ENCODE data around the gene RAD51B. TPM values are rescaled to one million over a fixed set of nuclear protein-coding genes. Genes with fewer than 3 reads are reported as not detected.

RAD51B gene
- total and polyA plus RNA-seq, 9 of the 15 experiments (the other 6 are each of a cell fraction or from before 2014, with no cell fraction given), result 8.5 to 17.3 (median 11.3) TPM

DNA sequence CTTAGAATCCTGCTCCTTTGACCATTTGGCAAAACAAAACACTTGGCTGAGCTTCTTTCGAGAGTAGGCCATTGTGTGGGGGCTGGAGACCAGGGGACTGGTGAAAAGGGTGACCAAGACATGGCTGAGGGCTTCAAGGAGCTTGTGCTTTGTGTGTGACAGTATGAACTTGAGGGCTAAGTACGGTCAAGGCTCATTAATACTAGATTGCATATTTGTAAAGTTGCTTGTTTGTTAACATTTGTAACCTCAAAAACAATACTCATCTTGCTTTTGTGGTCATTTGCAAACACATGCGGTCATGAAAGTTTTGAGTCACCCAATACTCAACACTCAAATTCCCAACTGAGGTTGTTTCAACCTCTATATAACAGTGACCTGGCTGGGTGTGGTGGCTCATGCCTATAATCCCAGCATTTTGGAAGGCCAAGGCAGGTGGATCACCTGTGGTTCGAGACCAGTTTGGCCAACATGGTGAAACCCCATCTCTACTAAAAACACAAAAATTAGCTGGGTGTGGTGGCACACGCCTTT lies 45.7 kb upstream of the RAD51B start:
- ATAC-seq (no peak), FAIRE-seq (no peak), DNase-seq (ENCODE audit: extremely low read depth in 1 of 4, low spot score in 3 of 4) (no peak)
- Histone ChIP-seq H3K4me2 (ENCODE audit: insufficient read depth, low read length) (no peak overlapping the region), H3K27ac (ENCODE audit: extremely low read depth, low read depth, low read length) (no peak overlapping the region), H3K27me3 (ENCODE audit: control insufficient read depth in 2 of 2, insufficient read depth in 2 of 2, low read length in 2 of 2) (no peaks in the 10 kb centered on the region), H3K36me3 (ENCODE audit: control insufficient read depth, insufficient read depth, low read length) (peaks cover 69% of the 10 kb centered on the region), H3K9ac (ENCODE audit: insufficient read depth in 1 of 2, low read depth in 2 of 2, low read length in 2 of 2) (no peak overlapping the region), H3K4me1 (replicated peaks in 1 of 2; ENCODE audit: control insufficient read depth in 2 of 2, insufficient read depth in 2 of 2, low read length in 2 of 2) (no peaks in the 10 kb centered on the region), H4K20me1 (replicated peaks; ENCODE audit: control insufficient read depth, insufficient read depth, low read length) (no peaks in the 10 kb centered on the region), H3K9me3 (replicated peaks; ENCODE audit: control insufficient read depth, insufficient read depth, low read depth, low read length) (no peaks in the 10 kb centered on the region), H3K9me1 (ENCODE audit: control insufficient read depth, insufficient read depth, low read length) (no peaks in the 10 kb centered on the region), H2AFZ (ENCODE audit: low read depth, low read length) (no peak overlapping the region), H3K4me3 (no peak overlapping the region), H3K79me2 (ENCODE audit: control insufficient read depth, insufficient read depth, low read length) (no peaks in the 10 kb centered on the region)
- BruUV-seq (replicated peaks), result no TSS peak
- WGBS (ENCODE audit: insufficient coverage, low coverage, missing lambda C conversion rate), result 82% methylated on average over 4 of the region's 5 CpGs
- intact Hi-C loops (cut with micrococcal nuclease), result no loop called here
- ChIA-PET CTCF (ENCODE audit: low intra/inter-chr PET ratio) (no interaction called here), POLR2A (interaction anchor here (0.6 kb wide), 2 partner anchors 155 to 315 kb away, joined by 3 read pairs; no protein-coding TSS in a partner anchor)
- in situ Hi-C loops (cut with MboI), result no loop called here
- TF ChIP-seq CCNT2 (IDR thresholded peaks at IDR 0.05; ENCODE audit: borderline replicate concordance, extremely low read depth, insufficient read length, low read depth, low read length) (no peak), POLR2AphosphoS2 (IDR thresholded peaks at IDR 0.05; ENCODE audit: low read length) (no peak), ARID1B (IDR thresholded peaks at IDR 0.05) (no peak), ILK (tag; IDR thresholded peaks at IDR 0.05; ENCODE audit: borderline replicate concordance, low read depth) (no peak), MEF2D (tag; conservative IDR thresholded peaks at IDR 0.05; ENCODE audit: low read depth) (no peak), TOE1 (IDR thresholded peaks at IDR 0.05; ENCODE audit: borderline replicate concordance) (no peak), TOE1 (CRISPR knock-in tag; IDR thresholded peaks at IDR 0.05; ENCODE audit: borderline replicate concordance, low read depth) (no peak), NCOA6 (IDR thresholded peaks at IDR 0.05) (no peak), ZNF354B (CRISPR knock-in tag; IDR thresholded peaks at IDR 0.05) (no peak), MAZ (CRISPR knock-in tag; conservative IDR thresholded peaks at IDR 0.05 in 1 of 2, IDR thresholded peaks at IDR 0.05 in 1 of 2) (no peak), STAT5A (IDR thresholded peaks at IDR 0.05; ENCODE audit: borderline replicate concordance, low read length) (no peak)
- TF ChIP-seq, protein P1, sequence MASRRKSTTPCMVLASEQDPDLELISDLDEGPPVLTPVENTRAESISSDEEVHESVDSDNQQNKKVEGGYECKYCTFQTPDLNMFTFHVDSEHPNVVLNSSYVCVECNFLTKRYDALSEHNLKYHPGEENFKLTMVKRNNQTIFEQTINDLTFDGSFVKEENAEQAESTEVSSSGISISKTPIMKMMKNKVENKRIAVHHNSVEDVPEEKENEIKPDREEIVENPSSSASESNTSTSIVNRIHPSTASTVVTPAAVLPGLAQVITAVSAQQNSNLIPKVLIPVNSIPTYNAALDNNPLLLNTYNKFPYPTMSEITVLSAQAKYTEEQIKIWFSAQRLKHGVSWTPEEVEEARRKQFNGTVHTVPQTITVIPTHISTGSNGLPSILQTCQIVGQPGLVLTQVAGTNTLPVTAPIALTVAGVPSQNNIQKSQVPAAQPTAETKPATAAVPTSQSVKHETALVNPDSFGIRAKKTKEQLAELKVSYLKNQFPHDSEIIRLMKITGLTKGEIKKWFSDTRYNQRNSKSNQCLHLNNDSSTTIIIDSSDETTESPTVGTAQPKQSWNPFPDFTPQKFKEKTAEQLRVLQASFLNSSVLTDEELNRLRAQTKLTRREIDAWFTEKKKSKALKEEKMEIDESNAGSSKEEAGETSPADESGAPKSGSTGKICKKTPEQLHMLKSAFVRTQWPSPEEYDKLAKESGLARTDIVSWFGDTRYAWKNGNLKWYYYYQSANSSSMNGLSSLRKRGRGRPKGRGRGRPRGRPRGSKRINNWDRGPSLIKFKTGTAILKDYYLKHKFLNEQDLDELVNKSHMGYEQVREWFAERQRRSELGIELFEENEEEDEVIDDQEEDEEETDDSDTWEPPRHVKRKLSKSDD (conservative IDR thresholded peaks at IDR 0.05; ENCODE audit: low read length), result no peak
- TF ChIP-seq, protein P2, sequence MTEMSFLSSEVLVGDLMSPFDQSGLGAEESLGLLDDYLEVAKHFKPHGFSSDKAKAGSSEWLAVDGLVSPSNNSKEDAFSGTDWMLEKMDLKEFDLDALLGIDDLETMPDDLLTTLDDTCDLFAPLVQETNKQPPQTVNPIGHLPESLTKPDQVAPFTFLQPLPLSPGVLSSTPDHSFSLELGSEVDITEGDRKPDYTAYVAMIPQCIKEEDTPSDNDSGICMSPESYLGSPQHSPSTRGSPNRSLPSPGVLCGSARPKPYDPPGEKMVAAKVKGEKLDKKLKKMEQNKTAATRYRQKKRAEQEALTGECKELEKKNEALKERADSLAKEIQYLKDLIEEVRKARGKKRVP (CRISPR knock-in tag; IDR thresholded peaks at IDR 0.05), result no peak
- TF ChIP-seq, protein P3, sequence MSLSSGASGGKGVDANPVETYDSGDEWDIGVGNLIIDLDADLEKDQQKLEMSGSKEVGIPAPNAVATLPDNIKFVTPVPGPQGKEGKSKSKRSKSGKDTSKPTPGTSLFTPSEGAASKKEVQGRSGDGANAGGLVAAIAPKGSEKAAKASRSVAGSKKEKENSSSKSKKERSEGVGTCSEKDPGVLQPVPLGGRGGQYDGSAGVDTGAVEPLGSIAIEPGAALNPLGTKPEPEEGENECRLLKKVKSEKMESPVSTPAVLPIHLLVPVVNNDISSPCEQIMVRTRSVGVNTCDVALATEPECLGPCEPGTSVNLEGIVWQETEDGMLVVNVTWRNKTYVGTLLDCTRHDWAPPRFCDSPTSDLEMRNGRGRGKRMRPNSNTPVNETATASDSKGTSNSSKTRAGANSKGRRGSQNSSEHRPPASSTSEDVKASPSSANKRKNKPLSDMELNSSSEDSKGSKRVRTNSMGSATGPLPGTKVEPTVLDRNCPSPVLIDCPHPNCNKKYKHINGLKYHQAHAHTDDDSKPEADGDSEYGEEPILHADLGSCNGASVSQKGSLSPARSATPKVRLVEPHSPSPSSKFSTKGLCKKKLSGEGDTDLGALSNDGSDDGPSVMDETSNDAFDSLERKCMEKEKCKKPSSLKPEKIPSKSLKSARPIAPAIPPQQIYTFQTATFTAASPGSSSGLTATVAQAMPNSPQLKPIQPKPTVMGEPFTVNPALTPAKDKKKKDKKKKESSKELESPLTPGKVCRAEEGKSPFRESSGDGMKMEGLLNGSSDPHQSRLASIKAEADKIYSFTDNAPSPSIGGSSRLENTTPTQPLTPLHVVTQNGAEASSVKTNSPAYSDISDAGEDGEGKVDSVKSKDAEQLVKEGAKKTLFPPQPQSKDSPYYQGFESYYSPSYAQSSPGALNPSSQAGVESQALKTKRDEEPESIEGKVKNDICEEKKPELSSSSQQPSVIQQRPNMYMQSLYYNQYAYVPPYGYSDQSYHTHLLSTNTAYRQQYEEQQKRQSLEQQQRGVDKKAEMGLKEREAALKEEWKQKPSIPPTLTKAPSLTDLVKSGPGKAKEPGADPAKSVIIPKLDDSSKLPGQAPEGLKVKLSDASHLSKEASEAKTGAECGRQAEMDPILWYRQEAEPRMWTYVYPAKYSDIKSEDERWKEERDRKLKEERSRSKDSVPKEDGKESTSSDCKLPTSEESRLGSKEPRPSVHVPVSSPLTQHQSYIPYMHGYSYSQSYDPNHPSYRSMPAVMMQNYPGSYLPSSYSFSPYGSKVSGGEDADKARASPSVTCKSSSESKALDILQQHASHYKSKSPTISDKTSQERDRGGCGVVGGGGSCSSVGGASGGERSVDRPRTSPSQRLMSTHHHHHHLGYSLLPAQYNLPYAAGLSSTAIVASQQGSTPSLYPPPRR (CRISPR knock-in tag; IDR thresholded peaks at IDR 0.05; ENCODE audit: borderline replicate concordance), result no peak

Measured in K562 (cell line).